DMS53 treated with DMSO at 0.1 percent for 48 hours (cell line): ENCODE results near the gene TMEM163.
"Not testable (repeated sequence)": the region's sequence is repeated elsewhere in the genome, so short reads cannot be mapped to it uniquely, and the experiment has no call there.

Experiments used
- DNase-seq: peaks from one replicate; lab custom pipeline; 2025; ENCODE audit not compliant: unreplicated experiment; lab: John Stamatoyannopoulos, UW

TMEM163 gene

GRCh38 chr2:134623046-134623445 lies 95.8 kb downstream of the TMEM163 start:
- DNase-seq: no peak

- no peak for DNase-seq
These were observed 96.7 kb downstream of the TMEM163 start for GRCh38 chr2:134621939-134622705.

GRCh38 chr2:134619250-134619649 lies 99.5 kb downstream of the TMEM163 start:
- no peak for DNase-seq

- not testable (repeated sequence) for DNase-seq
These were observed 103.3 kb downstream of the TMEM163 start for GRCh38 chr2:134615480-134615879.

- DNase-seq: no peak
These were observed 107.5 kb downstream of the TMEM163 start for GRCh38 chr2:134611316-134611715.

- DNase-seq: no peak
These were observed 107.9 kb downstream of the TMEM163 start for GRCh38 chr2:134610871-134611270.

- no peak for DNase-seq
These were observed 108.8 kb downstream of the TMEM163 start for GRCh38 chr2:134609924-134610513.

- DNase-seq: no peak
These were observed 114.8 kb downstream of the TMEM163 start for GRCh38 chr2:134603966-134604365.

GRCh38 chr2:134602666-134603065 lies 116.1 kb downstream of the TMEM163 start:
- DNase-seq: no peak

- no peak for DNase-seq
These were observed 117.5 kb downstream of the TMEM163 start for GRCh38 chr2:134601264-134601663.

GRCh38 chr2:134600208-134600607 lies 118.6 kb downstream of the TMEM163 start:
- DNase-seq: no peak

GRCh38 chr2:134599236-134599635 lies 119.6 kb downstream of the TMEM163 start:
- DNase-seq: no peak

GRCh38 chr2:134594399-134594798 lies 124.4 kb downstream of the TMEM163 start:
- no peak for DNase-seq

- no peak for DNase-seq
These were observed 125.3 kb downstream of the TMEM163 start for GRCh38 chr2:134593519-134593918.

GRCh38 chr2:134592377-134592776 lies 126.4 kb downstream of the TMEM163 start:
- DNase-seq: no peak

GRCh38 chr2:134591526-134591925 lies 127.3 kb downstream of the TMEM163 start:
- DNase-seq: no peak

GRCh38 chr2:134590679-134591078 lies 128.1 kb downstream of the TMEM163 start:
- DNase-seq: no peak

- not testable (repeated sequence) for DNase-seq
These were observed 129.4 kb downstream of the TMEM163 start for GRCh38 chr2:134589171-134590083.

- DNase-seq: no peak
These were observed 130.2 kb downstream of the TMEM163 start for GRCh38 chr2:134588556-134588955.

- no peak for DNase-seq
These were observed 132.4 kb downstream of the TMEM163 start for GRCh38 chr2:134586326-134586965.

GRCh38 chr2:134583997-134584520 lies 134.7 kb downstream of the TMEM163 start:
- no peak for DNase-seq
